Neutrophil (primary cell): ENCODE results near the gene ALG2.

Source experiments
- H3K27ac ChIP-seq: fragments of 200-600 bp; sonication (generic); 2 replicates; pipeline ENCODE4 v1.5.1; 2016; ENCODE audit warnings: mild to moderate bottlenecking, moderate library complexity
- H3K27me3 ChIP-seq: fragments of 200-600 bp; sonication (generic); 2 replicates; pipeline ENCODE4 v1.6.0; 2016; ENCODE audit warnings: mild to moderate bottlenecking
- H3K36me3 ChIP-seq: fragments of 200-600 bp; sonication (generic); 2 replicates; pipeline ENCODE4 v1.5.1; 2017
- H3K4me1 ChIP-seq, 2 experiments: fragments of 200-600 bp in 1 of 2; sonication (generic) in 1 of 2; 1 replicate in 1 of 2; 2 replicates in 1 of 2; pipeline versions ENCODE4 v1.5.1 to v1.6.1; 2013 to 2016; ENCODE audit warnings: low read depth in 1 of 2, low read length in 1 of 2, mild to moderate bottlenecking in 1 of 2, moderate library complexity in 1 of 2; ENCODE audit not compliant: control insufficient read depth in 1 of 2, insufficient read depth in 1 of 2
- H3K4me3 ChIP-seq, 2 experiments: fragments of 200-600 bp in 1 of 2; sonication (generic) in 1 of 2; 1 replicate in 1 of 2; 2 replicates in 1 of 2; pipeline ENCODE4 v1.5.1; 2013 to 2016; ENCODE audit warnings: low read depth in 1 of 2, low read length in 1 of 2, mild to moderate bottlenecking in 1 of 2, moderate library complexity in 1 of 2
- H3K9me3 ChIP-seq: fragments of 200-600 bp; sonication (generic); 2 replicates; pipeline ENCODE4 v1.5.1; 2016
- TF ChIP-seq, protein P1 (sequence below): fragments of 200-600 bp; sonication (generic); IDR thresholded peaks from 2 replicates; pipeline ENCODE4 v1.5.1; 2016; ENCODE audit warnings: antibody characterized with exemption

The ALG2 gene

GRCh38 chr9:99185348-99185632 lies 36.5 kb downstream of the ALG2 start:
- H3K4me1 ChIP-seq: peaks cover 0 to 8% of the 10 kb centered on the region in 2 experiments
- no peaks in the 10 kb centered on the region for H3K36me3 ChIP-seq
- H3K9me3 ChIP-seq: no peaks in the 10 kb centered on the region
- no peaks in the 10 kb centered on the region for H3K27me3 ChIP-seq
- TF ChIP-seq, protein P1, sequence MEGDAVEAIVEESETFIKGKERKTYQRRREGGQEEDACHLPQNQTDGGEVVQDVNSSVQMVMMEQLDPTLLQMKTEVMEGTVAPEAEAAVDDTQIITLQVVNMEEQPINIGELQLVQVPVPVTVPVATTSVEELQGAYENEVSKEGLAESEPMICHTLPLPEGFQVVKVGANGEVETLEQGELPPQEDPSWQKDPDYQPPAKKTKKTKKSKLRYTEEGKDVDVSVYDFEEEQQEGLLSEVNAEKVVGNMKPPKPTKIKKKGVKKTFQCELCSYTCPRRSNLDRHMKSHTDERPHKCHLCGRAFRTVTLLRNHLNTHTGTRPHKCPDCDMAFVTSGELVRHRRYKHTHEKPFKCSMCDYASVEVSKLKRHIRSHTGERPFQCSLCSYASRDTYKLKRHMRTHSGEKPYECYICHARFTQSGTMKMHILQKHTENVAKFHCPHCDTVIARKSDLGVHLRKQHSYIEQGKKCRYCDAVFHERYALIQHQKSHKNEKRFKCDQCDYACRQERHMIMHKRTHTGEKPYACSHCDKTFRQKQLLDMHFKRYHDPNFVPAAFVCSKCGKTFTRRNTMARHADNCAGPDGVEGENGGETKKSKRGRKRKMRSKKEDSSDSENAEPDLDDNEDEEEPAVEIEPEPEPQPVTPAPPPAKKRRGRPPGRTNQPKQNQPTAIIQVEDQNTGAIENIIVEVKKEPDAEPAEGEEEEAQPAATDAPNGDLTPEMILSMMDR: no peak
- H3K4me3 ChIP-seq: no peak overlapping the region
- no peak overlapping the region for H3K27ac ChIP-seq

DNA sequence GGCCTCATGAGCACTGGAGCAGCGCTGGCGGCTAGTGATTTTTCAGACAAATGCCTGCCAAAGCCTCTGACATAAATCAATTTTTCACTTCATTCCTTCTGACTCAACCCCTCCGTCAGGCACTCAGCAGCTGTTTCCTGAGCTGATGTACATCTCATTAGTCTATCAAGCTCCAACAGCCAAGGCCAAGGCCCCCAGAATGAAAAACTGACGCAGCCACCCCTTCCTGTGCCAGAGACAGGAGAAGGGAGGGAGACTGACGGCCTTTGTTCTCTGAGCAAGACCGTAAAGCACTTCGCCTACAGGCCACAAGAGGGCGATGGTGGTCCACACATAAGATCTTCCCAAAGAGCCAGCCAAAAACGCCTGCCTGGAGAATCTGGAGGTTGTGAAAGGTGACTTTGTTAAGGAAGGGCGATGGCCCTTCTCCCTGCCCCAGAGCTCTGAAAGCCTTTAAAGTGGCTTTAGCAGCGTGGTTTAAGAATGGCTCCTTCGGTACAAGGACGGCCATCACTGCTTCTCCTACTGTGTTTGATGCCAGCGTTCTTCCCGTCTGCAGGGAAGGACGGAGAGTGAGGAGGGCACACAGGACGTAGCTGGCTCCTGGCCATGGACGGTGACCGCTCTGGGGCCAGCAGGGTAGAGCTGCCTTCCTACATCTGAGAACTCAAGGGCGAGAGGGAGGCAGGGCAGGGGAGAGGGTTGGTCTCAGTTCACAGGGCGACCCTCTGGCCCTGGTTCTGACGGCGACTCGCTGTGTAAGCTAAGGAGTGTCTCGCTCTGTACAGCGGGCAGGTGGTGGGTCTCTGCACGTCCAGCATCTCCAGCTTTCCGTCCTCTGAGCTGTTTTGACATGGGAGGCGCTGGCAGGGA lies 37.0 kb downstream of the ALG2 start:
- H3K27ac ChIP-seq: no peak overlapping the region
- H3K9me3 ChIP-seq: no peaks in the 10 kb centered on the region
- H3K4me3 ChIP-seq: no peak overlapping the region
- no peaks in the 10 kb centered on the region for H3K36me3 ChIP-seq
- peaks cover 0 to 8% of the 10 kb centered on the region in 2 experiments for H3K4me1 ChIP-seq
- TF ChIP-seq, protein P1: peak; percentile 86
- no peaks in the 10 kb centered on the region for H3K27me3 ChIP-seq

DNA sequence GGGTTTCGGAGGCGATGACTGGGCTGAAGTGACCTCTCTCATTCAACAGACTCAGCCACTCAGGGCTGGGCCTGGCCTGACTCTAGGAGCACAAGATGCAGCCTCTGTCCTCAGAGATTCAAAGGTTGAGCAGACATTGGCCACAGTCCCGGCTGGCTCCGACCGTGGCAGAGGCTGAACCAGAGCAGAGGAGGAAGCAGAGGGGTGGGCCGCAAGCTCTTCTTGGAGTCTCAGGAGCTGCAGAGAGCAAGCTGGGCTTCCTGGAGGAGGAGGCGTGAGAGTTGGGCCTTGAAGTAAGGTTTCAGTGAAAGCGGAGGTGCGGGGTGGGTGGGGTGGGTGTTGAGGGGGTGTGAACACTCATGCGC lies 37.6 kb downstream of the ALG2 start:
- H3K9me3 ChIP-seq: no peaks in the 10 kb centered on the region
- H3K27ac ChIP-seq: no peak overlapping the region
- no peaks in the 10 kb centered on the region for H3K36me3 ChIP-seq
- H3K4me1 ChIP-seq: peaks cover 0 to 8% of the 10 kb centered on the region in 2 experiments
- TF ChIP-seq, protein P1: no peak
- no peaks in the 10 kb centered on the region for H3K27me3 ChIP-seq
- no peak overlapping the region for H3K4me3 ChIP-seq

- no peak overlapping the region for H3K27ac ChIP-seq
- peaks cover 0 to 8% of the 10 kb centered on the region in 2 experiments for H3K4me1 ChIP-seq
- H3K36me3 ChIP-seq: no peaks in the 10 kb centered on the region
- no peak overlapping the region for H3K4me3 ChIP-seq
- TF ChIP-seq, protein P1: no peak
- no peaks in the 10 kb centered on the region for H3K27me3 ChIP-seq
- no peaks in the 10 kb centered on the region for H3K9me3 ChIP-seq
Measured at GRCh38 chr9:99183616-99184015, 38.1 kb downstream of the ALG2 start.

DNA sequence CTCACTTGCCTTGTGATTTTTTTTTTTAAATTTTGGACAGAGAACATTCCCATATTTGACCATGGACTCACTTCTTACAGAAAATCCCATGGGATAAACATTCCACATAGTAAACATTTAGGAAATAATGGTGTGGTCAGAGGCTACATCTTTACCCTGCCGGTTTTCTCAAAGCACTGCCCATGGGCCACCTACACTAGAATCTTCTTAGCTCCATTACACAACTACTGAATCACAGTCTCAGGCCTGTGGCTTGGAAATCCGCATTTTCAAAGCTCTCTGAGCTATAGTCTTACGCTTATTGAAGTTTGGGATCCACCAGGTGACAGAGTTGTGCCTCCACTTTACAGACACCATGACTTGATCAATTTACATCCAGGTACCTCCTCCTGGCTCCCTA lies 39.4 kb downstream of the ALG2 start:
- H3K4me3 ChIP-seq: no peak overlapping the region
- H3K4me1 ChIP-seq: peaks cover 0 to 8% of the 10 kb centered on the region in 2 experiments
- H3K9me3 ChIP-seq: no peaks in the 10 kb centered on the region
- TF ChIP-seq, protein P1: no peak
- H3K27me3 ChIP-seq: no peaks in the 10 kb centered on the region
- H3K36me3 ChIP-seq: no peaks in the 10 kb centered on the region
- H3K27ac ChIP-seq: no peak overlapping the region
